Activated B cell treated with CpG ODN at 0.5 μM for 24 hours (primary cell): ENCODE data around the gene SLC12A7. TPM values are rescaled to one million over a fixed set of nuclear protein-coding genes. Genes with fewer than 3 reads are reported as not detected.
"Not testable (repeated sequence)": the region's sequence is repeated elsewhere in the genome, so short reads cannot be mapped to it uniquely, and the experiment has no call there.

ENCODE experiments used
- ATAC-seq: fragments of 200-7000 bp; cut with Tn5 transposase; one replicate; pipeline ENCODE4 v1.10.0; 2021; ENCODE audit warnings: low read depth, mild to moderate bottlenecking, moderate library complexity
- CTCF ChIA-PET: fragments of 350-600 bp; sonication (Branson Sonifier 250); formaldehyde crosslinking; loops from one replicate; lab custom pipeline; 2021; ENCODE audit warnings: antibody characterized with exemption; lab: Charles Lee
- POLR2A ChIA-PET: fragments of 350-600 bp; sonication (Branson Sonifier 250); formaldehyde crosslinking; loops from one replicate; lab custom pipeline; 2021; ENCODE audit warnings: antibody characterized with exemption; lab: Charles Lee
- DNase-seq: peaks from one replicate; pipeline ENCODE4 v3.0.0; 2022
- H3K27ac Mint-ChIP-seq: one replicate; pipeline ENCODE4 v1.8.0; 2020; ENCODE audit warnings: mixed read lengths
- H3K27me3 Mint-ChIP-seq: one replicate; pipeline ENCODE4 v1.8.0; 2021; ENCODE audit warnings: mixed read lengths
- H3K36me3 Mint-ChIP-seq: one replicate; pipeline ENCODE4 v1.8.0; 2021; ENCODE audit warnings: low read depth, mixed read lengths
- H3K4me1 Mint-ChIP-seq: one replicate; pipeline ENCODE4 v1.8.0; 2021; ENCODE audit warnings: mixed read lengths
- H3K4me3 Mint-ChIP-seq: one replicate; pipeline ENCODE4 v1.8.0; 2020; ENCODE audit warnings: mild to moderate bottlenecking, mixed read lengths
- H3K9me3 Mint-ChIP-seq: one replicate; pipeline ENCODE4 v1.8.0; 2020; ENCODE audit warnings: mixed read lengths
- CTCF ChIP-seq: fragments of 200-600 bp; IDR thresholded peaks from one replicate; pipeline ENCODE4 v1.8.0; 2022; ENCODE audit warnings: antibody characterized with exemption, mild to moderate bottlenecking
- intact Hi-C: fragments of 100-400 bp; cut with micrococcal nuclease; formaldehyde crosslinking; loops from one replicate; pipeline ENCODE4 v1.15.1; 2024
- total RNA-seq: library from RNA; stranded (reverse); gene quantifications from 2 replicates; pipeline ENCODE4 v1.2.3, GENCODE V29; 2022

SLC12A7 gene
- total RNA-seq, 1 donor from 2014 or later: 23.3 TPM

DNA sequence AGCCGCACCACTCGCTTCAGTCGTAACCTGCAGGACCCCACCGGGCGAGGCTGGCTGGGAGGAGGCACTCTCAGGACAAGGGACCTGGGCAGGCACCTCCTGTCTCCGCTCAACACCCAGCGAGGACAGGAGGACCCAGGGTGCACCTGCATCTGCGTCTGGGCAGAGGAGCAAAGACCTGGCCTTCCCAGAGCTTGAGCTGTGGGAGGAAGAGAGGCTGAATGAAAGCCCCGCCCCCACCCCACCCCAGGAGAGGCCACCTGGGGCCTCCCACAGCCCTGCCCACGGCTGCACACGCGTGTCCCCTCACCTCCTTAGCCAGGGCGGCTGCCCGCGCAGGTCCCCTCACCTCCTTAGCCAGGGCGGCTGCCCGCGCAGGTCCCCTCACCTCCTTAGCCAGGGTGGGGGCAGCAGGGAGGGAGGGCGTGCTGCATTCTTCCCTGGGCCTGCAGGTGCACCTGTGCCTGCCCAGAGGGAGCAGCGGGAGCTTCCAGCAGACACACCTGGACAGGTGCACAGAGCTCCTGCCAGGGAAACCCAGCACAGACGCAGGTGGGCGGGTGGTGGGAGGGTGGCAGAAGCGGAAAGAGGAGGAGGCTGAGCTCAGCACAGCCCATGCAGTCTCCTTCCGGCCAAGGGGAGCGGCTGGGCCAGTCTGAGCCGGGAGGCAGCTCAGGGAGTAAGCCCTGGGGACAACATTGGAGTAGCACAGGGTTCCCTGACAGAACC is 18.5 kb upstream of the SLC12A7 start:
- H3K27ac Mint-ChIP-seq: no peak overlapping the region
- ATAC-seq (no peak), DNase-seq (no peak)
- no peaks in the 10 kb centered on the region for H3K36me3 Mint-ChIP-seq
- H3K4me3 Mint-ChIP-seq: no peak overlapping the region
- peaks cover 4% of the 10 kb centered on the region for H3K27me3 Mint-ChIP-seq
- no peaks in the 10 kb centered on the region for H3K9me3 Mint-ChIP-seq
- TF ChIP-seq CTCF: no peak
- ChIA-PET POLR2A (no interaction called here), CTCF (no interaction called here)
- peaks cover 33% of the 10 kb centered on the region for H3K4me1 Mint-ChIP-seq
- intact Hi-C loops: no loop called here

GRCh38 chr5:1129711-1130055 is 17.8 kb upstream of the SLC12A7 start:
- no peak overlapping the region for H3K4me3 Mint-ChIP-seq
- H3K36me3 Mint-ChIP-seq: no peaks in the 10 kb centered on the region
- H3K4me1 Mint-ChIP-seq: peaks cover 26% of the 10 kb centered on the region
- ChIA-PET POLR2A (no interaction called here), CTCF (no interaction called here)
- ATAC-seq (no peak), DNase-seq (no peak)
- H3K27ac Mint-ChIP-seq: no peak overlapping the region
- intact Hi-C loops: no loop called here
- TF ChIP-seq CTCF: no peak
- peaks cover 4% of the 10 kb centered on the region for H3K27me3 Mint-ChIP-seq
- no peaks in the 10 kb centered on the region for H3K9me3 Mint-ChIP-seq

GRCh38 chr5:1128977-1129710 is 17.3 kb upstream of the SLC12A7 start:
- Mint-ChIP-seq H3K4me3 (no peak overlapping the region), H3K36me3 (no peaks in the 10 kb centered on the region), H3K9me3 (peaks cover 2% of the 10 kb centered on the region), H3K27me3 (peaks cover 4% of the 10 kb centered on the region), H3K27ac (no peak overlapping the region), H3K4me1 (peaks cover 21% of the 10 kb centered on the region)
- POLR2A ChIA-PET: no interaction called here
- CTCF ChIA-PET: no interaction called here
- DNase-seq: no peak
- TF ChIP-seq CTCF: no peak
- intact Hi-C loops: no loop called here
- ATAC-seq: no peak

- Mint-ChIP-seq H3K27ac (no peak overlapping the region), H3K4me1 (peaks cover 11% of the 10 kb centered on the region), H3K9me3 (peaks cover 2% of the 10 kb centered on the region), H3K4me3 (no peak overlapping the region), H3K36me3 (no peaks in the 10 kb centered on the region), H3K27me3 (peaks cover 3% of the 10 kb centered on the region)
- intact Hi-C loops: no loop called here
- ChIA-PET POLR2A (interaction anchor here (0.6 kb wide), 1 partner anchor 585 kb away, joined by 3 read pairs; no protein-coding TSS in a partner anchor), CTCF (no interaction called here)
- ATAC-seq: no peak
- DNase-seq: no peak
- TF ChIP-seq CTCF: no peak
These were observed 16.3 kb upstream of the SLC12A7 start for GRCh38 chr5:1127959-1128785.

DNA sequence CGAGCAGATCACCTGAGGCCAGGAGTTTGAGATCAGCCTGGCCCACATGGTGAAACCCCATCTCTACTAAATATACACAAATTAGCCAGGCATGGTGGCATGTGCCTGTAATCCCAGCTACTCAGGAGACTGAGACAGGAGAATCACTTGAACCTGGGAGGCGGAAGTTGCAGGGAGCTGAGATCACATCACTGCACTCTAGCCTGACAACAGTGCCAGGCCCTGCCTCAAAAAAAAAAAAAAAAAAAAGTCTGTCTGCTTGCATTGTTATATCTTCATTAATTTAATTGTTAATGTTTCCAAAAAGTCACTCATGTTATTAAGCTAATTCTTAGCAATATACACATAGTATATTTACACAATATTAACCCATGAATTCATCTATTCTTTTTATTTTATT is 13.8 kb upstream of the SLC12A7 start:
- H3K4me3 Mint-ChIP-seq, H3K4me1 Mint-ChIP-seq, H3K9me3 Mint-ChIP-seq, CTCF ChIA-PET, intact Hi-C loops, H3K36me3 Mint-ChIP-seq, ATAC-seq, H3K27ac Mint-ChIP-seq, H3K27me3 Mint-ChIP-seq, DNase-seq: not testable (repeated sequence)
- POLR2A ChIA-PET: interaction anchor here (0.6 kb wide), 1 partner anchor 354 kb away, joined by 3 read pairs; no protein-coding TSS in a partner anchor
